DOHH2 (cell line): Measurements from ENCODE around the gene SLC8B1.

Experiments
- CTCF ChIP-seq: fragments of 200-600 bp; sonication (generic); IDR thresholded peaks from one replicate; pipeline ENCODE4 v1.5.1; 2014; ENCODE audit warnings: antibody characterized with exemption, mild to moderate bottlenecking, low read depth, low read length; ENCODE audit not compliant: poor library complexity, severe bottlenecking
- EZH2phosphoT487 ChIP-seq: fragments of 200-600 bp; sonication (generic); IDR thresholded peaks from 2 replicates; pipeline ENCODE4 v1.6.1; 2017; ENCODE audit warnings: borderline replicate concordance, mild to moderate bottlenecking, antibody characterized with exemption, low read length, moderate library complexity, mixed read lengths

GRCh38 chr12:113297214-113297587, 37.7 kb downstream of the SLC8B1 start:
- TF ChIP-seq CTCF (no peak), EZH2phosphoT487 (no peak)
